Neutrophil (primary cell): ENCODE results near the gene CNTNAP5.

Source experiments
- H3K27ac ChIP-seq: fragments of 200-600 bp; sonication (generic); 2 replicates; pipeline ENCODE4 v1.5.1; 2016; ENCODE audit warnings: mild to moderate bottlenecking, moderate library complexity
- H3K27me3 ChIP-seq: fragments of 200-600 bp; sonication (generic); 2 replicates; pipeline ENCODE4 v1.6.0; 2016; ENCODE audit warnings: mild to moderate bottlenecking
- H3K36me3 ChIP-seq: fragments of 200-600 bp; sonication (generic); 2 replicates; pipeline ENCODE4 v1.5.1; 2017
- H3K4me1 ChIP-seq, 2 experiments: fragments of 200-600 bp in 1 of 2; sonication (generic) in 1 of 2; 1 replicate in 1 of 2; 2 replicates in 1 of 2; pipeline versions ENCODE4 v1.5.1 to v1.6.1; 2013 to 2016; ENCODE audit warnings: low read depth in 1 of 2, low read length in 1 of 2, mild to moderate bottlenecking in 1 of 2, moderate library complexity in 1 of 2; ENCODE audit not compliant: control insufficient read depth in 1 of 2, insufficient read depth in 1 of 2
- H3K4me3 ChIP-seq, 2 experiments: fragments of 200-600 bp in 1 of 2; sonication (generic) in 1 of 2; 1 replicate in 1 of 2; 2 replicates in 1 of 2; pipeline ENCODE4 v1.5.1; 2013 to 2016; ENCODE audit warnings: low read depth in 1 of 2, low read length in 1 of 2, mild to moderate bottlenecking in 1 of 2, moderate library complexity in 1 of 2
- H3K9me3 ChIP-seq: fragments of 200-600 bp; sonication (generic); 2 replicates; pipeline ENCODE4 v1.5.1; 2016
- TF ChIP-seq, protein P1 (sequence below): fragments of 200-600 bp; sonication (generic); IDR thresholded peaks from 2 replicates; pipeline ENCODE4 v1.5.1; 2016; ENCODE audit warnings: antibody characterized with exemption

Gene CNTNAP5

DNA sequence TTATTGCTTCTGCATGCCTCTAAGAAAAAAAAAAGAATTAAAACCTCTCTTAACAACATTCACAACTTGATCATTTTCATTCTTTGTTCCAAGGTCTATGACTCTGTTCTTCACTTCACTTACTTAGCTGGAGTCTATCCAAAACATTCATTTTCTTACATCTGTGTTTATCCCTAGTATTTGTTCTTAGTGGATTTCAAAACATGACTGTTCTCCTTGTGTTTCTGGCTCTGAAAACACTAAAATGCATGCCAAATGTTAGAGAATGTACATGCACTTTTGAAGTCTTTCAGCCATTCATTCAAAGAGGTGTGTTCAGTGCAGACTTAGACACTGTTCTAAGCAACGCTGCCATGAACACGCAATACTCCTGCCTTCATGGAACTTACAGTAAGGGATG is 138.8 kb downstream of the CNTNAP5 start:
- Histone ChIP-seq H3K36me3 (no peaks in the 10 kb centered on the region), H3K27ac (no peak overlapping the region), H3K27me3 (no peaks in the 10 kb centered on the region), H3K4me3 (no peak overlapping the region), H3K4me1 (no peaks in the 10 kb centered on the region), H3K9me3 (no peaks in the 10 kb centered on the region)
- TF ChIP-seq, protein P1, sequence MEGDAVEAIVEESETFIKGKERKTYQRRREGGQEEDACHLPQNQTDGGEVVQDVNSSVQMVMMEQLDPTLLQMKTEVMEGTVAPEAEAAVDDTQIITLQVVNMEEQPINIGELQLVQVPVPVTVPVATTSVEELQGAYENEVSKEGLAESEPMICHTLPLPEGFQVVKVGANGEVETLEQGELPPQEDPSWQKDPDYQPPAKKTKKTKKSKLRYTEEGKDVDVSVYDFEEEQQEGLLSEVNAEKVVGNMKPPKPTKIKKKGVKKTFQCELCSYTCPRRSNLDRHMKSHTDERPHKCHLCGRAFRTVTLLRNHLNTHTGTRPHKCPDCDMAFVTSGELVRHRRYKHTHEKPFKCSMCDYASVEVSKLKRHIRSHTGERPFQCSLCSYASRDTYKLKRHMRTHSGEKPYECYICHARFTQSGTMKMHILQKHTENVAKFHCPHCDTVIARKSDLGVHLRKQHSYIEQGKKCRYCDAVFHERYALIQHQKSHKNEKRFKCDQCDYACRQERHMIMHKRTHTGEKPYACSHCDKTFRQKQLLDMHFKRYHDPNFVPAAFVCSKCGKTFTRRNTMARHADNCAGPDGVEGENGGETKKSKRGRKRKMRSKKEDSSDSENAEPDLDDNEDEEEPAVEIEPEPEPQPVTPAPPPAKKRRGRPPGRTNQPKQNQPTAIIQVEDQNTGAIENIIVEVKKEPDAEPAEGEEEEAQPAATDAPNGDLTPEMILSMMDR = no peak

DNA sequence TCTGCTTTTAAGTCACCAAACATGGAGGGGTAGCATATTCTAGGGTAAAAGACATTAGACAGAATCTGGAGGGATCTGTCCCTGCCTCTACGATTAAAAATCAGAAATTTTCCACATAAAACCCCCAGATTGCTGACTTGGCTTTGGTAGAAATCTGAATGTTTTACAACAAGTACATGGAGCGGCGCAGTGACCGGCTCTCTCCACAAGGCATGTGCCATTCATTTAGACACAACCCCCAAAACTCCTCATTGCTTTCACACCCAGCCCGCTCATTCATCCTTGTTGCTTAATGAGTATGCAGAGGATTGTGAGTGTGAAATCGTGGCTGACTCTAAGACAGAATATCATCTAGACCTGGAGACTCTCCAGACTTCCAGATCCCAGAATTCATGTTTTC is 140.6 kb downstream of the CNTNAP5 start:
- Histone ChIP-seq H3K4me3 (no peak overlapping the region), H3K27ac (no peak overlapping the region), H3K4me1 (no peaks in the 10 kb centered on the region), H3K27me3 (no peaks in the 10 kb centered on the region), H3K36me3 (no peaks in the 10 kb centered on the region), H3K9me3 (no peaks in the 10 kb centered on the region)
- TF ChIP-seq, protein P1 = no peak

DNA sequence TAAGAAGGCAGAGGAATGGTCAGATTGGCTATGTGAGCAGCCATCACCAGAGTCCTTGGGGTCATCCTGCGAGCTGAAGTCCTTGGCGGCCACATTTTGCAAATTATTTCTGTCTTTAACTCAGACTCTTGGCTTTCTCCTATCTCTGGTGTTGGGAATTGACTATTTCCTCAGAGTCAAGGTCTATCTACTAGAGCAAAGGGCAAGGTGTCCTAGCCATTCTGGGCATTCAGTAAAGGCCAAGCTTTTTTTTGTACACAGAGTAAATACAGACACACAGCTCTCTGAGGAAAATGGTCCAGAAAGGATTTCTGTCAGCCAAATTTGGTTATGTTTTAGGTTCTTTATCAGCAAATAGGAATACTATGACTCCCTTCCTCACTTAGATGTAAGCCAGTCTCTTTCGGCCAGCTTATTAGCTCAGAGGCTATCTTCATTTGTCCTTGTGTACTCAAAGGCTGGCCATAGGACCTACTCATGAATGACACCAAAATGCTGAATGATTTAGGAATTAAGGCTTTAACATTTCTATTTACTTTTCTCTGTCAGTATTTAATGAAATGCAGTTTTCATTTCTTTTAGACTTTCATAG is 146.5 kb downstream of the CNTNAP5 start:
- no peaks in the 10 kb centered on the region for H3K4me1 ChIP-seq
- no peak overlapping the region for H3K27ac ChIP-seq
- no peak overlapping the region for H3K4me3 ChIP-seq
- no peaks in the 10 kb centered on the region for H3K27me3 ChIP-seq
- H3K36me3 ChIP-seq = no peaks in the 10 kb centered on the region
- no peaks in the 10 kb centered on the region for H3K9me3 ChIP-seq
- TF ChIP-seq, protein P1 = no peak

DNA sequence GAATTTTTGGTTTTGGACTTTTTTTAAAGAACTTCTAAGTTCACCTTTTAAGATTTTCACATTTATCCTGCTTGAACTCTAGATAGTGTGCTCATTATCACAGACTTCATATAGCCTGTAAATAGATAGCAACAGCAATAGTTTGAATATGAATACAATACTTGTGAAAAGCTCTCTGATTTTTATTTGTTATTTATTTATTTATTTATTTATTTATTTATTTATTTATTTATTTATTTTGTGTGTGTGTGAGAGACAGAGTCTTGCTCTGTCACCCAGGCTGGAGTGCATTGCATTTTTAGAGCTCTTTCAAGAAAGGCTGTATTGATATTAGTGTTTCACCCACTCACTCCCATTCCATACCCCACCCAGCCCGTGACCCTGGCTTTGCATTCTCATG is 153.6 kb downstream of the CNTNAP5 start:
- no peak overlapping the region for H3K27ac ChIP-seq
- TF ChIP-seq, protein P1 = no peak
- no peaks in the 10 kb centered on the region for H3K9me3 ChIP-seq
- no peaks in the 10 kb centered on the region for H3K36me3 ChIP-seq
- H3K4me3 ChIP-seq = no peak overlapping the region
- H3K4me1 ChIP-seq = no peaks in the 10 kb centered on the region
- no peaks in the 10 kb centered on the region for H3K27me3 ChIP-seq

DNA sequence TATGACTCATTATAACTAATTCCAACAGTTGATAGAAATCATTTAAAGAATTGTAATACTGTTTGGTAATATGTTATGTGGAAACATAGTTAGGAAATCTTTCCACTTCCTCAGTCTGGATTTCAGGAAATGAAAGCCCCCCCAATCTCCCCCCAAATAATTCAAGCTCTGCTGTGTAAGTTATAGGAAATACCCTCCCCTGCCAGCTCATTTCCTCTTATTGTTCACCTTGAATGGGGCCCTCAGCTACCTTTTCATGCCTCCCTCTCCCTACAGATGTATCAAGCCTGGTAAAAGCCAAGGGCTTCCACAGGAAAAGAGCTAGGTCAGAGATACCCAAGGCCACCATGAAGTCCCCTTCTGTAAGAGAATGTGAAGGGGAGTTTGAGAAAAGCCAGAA is 155.5 kb downstream of the CNTNAP5 start:
- TF ChIP-seq, protein P1 = no peak
- no peaks in the 10 kb centered on the region for H3K9me3 ChIP-seq
- no peak overlapping the region for H3K27ac ChIP-seq
- H3K27me3 ChIP-seq = no peaks in the 10 kb centered on the region
- no peaks in the 10 kb centered on the region for H3K4me1 ChIP-seq
- no peak overlapping the region for H3K4me3 ChIP-seq
- H3K36me3 ChIP-seq = no peaks in the 10 kb centered on the region

DNA sequence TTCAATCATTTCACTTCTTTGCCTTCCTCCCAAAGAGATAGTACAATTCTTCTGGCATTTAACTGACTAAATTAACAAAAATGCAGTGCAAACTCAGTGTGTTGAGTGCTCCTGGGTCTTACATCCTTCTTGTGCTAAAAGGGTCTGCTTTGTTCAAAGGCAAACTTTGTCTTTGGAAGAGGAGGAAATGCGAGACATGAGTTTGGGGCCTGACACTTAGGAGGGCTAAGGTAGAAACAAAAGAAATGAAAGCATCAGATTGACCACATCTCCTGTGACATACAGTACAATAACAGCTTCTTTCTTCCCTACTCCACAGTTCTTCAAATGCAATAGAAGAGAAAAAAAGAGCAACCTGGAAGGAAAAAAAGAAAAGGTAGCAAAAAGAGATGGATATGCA is 161.7 kb downstream of the CNTNAP5 start:
- TF ChIP-seq, protein P1 = no peak
- H3K36me3 ChIP-seq = no peaks in the 10 kb centered on the region
- H3K9me3 ChIP-seq = no peaks in the 10 kb centered on the region
- no peak overlapping the region for H3K27ac ChIP-seq
- H3K4me3 ChIP-seq = no peak overlapping the region
- no peaks in the 10 kb centered on the region for H3K27me3 ChIP-seq
- H3K4me1 ChIP-seq = no peaks in the 10 kb centered on the region
